ENCODE data around the gene KIAA0586. TPM values are rescaled to one million over a fixed set of nuclear protein-coding genes. Genes with fewer than 3 reads are reported as not detected.

Gene KIAA0586
- total RNA-seq, 1 donor, result 17.7 TPM

GRCh38 chr14:58541633-58542022 is 114.1 kb downstream of the KIAA0586 start:
- Histone ChIP-seq H3K27ac (ENCODE audit: low read depth, low read length) (no peak overlapping the region), H3K4me2 (ENCODE audit: insufficient read depth, low read length) (no peak overlapping the region), H3K36me3 (ENCODE audit: insufficient read depth, low read length) (no peaks in the 10 kb centered on the region), H3K79me2 (ENCODE audit: insufficient read depth, low read length) (no peaks in the 10 kb centered on the region), H2AFZ (ENCODE audit: low read length) (no peak overlapping the region), H3K9me3 (ENCODE audit: low read depth, low read length) (no peaks in the 10 kb centered on the region), H4K20me1 (ENCODE audit: insufficient read depth, low read length) (no peaks in the 10 kb centered on the region), H3K27me3 (ENCODE audit: insufficient read depth, low read length) (no peaks in the 10 kb centered on the region), H3K4me1 (ENCODE audit: insufficient read depth, low read length) (peaks cover 4% of the 10 kb centered on the region), H3K4me3 (ENCODE audit: insufficient read depth, low read length) (no peak overlapping the region)
- TF ChIP-seq, protein P1, sequence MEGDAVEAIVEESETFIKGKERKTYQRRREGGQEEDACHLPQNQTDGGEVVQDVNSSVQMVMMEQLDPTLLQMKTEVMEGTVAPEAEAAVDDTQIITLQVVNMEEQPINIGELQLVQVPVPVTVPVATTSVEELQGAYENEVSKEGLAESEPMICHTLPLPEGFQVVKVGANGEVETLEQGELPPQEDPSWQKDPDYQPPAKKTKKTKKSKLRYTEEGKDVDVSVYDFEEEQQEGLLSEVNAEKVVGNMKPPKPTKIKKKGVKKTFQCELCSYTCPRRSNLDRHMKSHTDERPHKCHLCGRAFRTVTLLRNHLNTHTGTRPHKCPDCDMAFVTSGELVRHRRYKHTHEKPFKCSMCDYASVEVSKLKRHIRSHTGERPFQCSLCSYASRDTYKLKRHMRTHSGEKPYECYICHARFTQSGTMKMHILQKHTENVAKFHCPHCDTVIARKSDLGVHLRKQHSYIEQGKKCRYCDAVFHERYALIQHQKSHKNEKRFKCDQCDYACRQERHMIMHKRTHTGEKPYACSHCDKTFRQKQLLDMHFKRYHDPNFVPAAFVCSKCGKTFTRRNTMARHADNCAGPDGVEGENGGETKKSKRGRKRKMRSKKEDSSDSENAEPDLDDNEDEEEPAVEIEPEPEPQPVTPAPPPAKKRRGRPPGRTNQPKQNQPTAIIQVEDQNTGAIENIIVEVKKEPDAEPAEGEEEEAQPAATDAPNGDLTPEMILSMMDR (IDR thresholded peaks at IDR 0.05; ENCODE audit: extremely low read depth, low read depth, low read length), result no peak
- no peak for DNase-seq (ENCODE audit: insufficient read length, low spot score, missing footprints)

GRCh38 chr14:58543253-58543652 is 115.7 kb downstream of the KIAA0586 start:
- TF ChIP-seq, protein P1 (IDR thresholded peaks at IDR 0.05; ENCODE audit: extremely low read depth, low read depth, low read length), result no peak
- no peaks in the 10 kb centered on the region for H3K27me3 ChIP-seq (ENCODE audit: insufficient read depth, low read length)
- H3K27ac ChIP-seq (ENCODE audit: low read depth, low read length), result no peak overlapping the region

DNA sequence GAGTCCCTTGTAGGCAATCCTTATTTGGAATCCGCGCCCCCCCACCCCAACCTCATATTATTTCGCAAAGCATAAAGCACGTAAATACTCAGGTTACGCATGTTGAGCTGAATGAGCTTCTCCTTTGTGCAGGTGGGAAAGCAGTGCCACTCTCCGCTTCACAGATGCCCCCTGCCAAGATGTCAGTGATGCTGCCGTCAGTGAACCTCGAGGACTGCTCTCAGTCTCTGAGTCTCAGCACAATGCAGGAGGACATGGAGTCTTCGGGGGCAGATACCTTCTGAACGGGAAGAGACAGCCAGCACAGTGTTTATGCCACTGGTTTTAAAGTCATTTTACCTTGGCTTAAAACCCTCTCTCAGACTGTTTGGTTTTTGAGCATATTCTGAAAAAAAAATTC is 120.1 kb downstream of the KIAA0586 start:
- Histone ChIP-seq H3K4me3 (ENCODE audit: insufficient read depth, low read length) (no peak overlapping the region), H2AFZ (ENCODE audit: low read length) (no peak overlapping the region), H4K20me1 (ENCODE audit: insufficient read depth, low read length) (no peaks in the 10 kb centered on the region), H3K27ac (ENCODE audit: low read depth, low read length) (no peak overlapping the region), H3K4me2 (ENCODE audit: insufficient read depth, low read length) (no peak overlapping the region), H3K9me3 (ENCODE audit: low read depth, low read length) (no peaks in the 10 kb centered on the region), H3K27me3 (ENCODE audit: insufficient read depth, low read length) (no peaks in the 10 kb centered on the region), H3K79me2 (ENCODE audit: insufficient read depth, low read length) (no peaks in the 10 kb centered on the region), H3K36me3 (ENCODE audit: insufficient read depth, low read length) (no peaks in the 10 kb centered on the region), H3K4me1 (ENCODE audit: insufficient read depth, low read length) (no peaks in the 10 kb centered on the region)
- no peak for DNase-seq (ENCODE audit: insufficient read length, low spot score, missing footprints)
- TF ChIP-seq, protein P1 (IDR thresholded peaks at IDR 0.05; ENCODE audit: extremely low read depth, low read depth, low read length), result no peak

More at GRCh38 chr14:58543253-58543652, 115.7 kb downstream of the KIAA0586 start:
- peaks cover 4% of the 10 kb centered on the region for H3K4me1 ChIP-seq (ENCODE audit: insufficient read depth, low read length)
- no peaks in the 10 kb centered on the region for H3K9me3 ChIP-seq (ENCODE audit: low read depth, low read length)
- H4K20me1 ChIP-seq (ENCODE audit: insufficient read depth, low read length), result no peaks in the 10 kb centered on the region
- DNase-seq (ENCODE audit: insufficient read length, low spot score, missing footprints), result no peak
- no peak overlapping the region for H3K4me3 ChIP-seq (ENCODE audit: insufficient read depth, low read length)
- H3K36me3 ChIP-seq (ENCODE audit: insufficient read depth, low read length), result no peaks in the 10 kb centered on the region
- no peaks in the 10 kb centered on the region for H3K79me2 ChIP-seq (ENCODE audit: insufficient read depth, low read length)
- no peak overlapping the region for H2AFZ ChIP-seq (ENCODE audit: low read length)
- no peak overlapping the region for H3K4me2 ChIP-seq (ENCODE audit: insufficient read depth, low read length)

GRCh38 chr14:58549105-58549757 is 121.7 kb downstream of the KIAA0586 start:
- Histone ChIP-seq H3K27ac (ENCODE audit: low read depth, low read length) (no peak overlapping the region), H3K27me3 (ENCODE audit: insufficient read depth, low read length) (no peaks in the 10 kb centered on the region), H3K4me3 (ENCODE audit: insufficient read depth, low read length) (no peak overlapping the region), H3K4me1 (ENCODE audit: insufficient read depth, low read length) (no peaks in the 10 kb centered on the region), H3K9me3 (ENCODE audit: low read depth, low read length) (no peaks in the 10 kb centered on the region), H3K36me3 (ENCODE audit: insufficient read depth, low read length) (no peaks in the 10 kb centered on the region), H4K20me1 (ENCODE audit: insufficient read depth, low read length) (no peaks in the 10 kb centered on the region), H3K79me2 (ENCODE audit: insufficient read depth, low read length) (no peaks in the 10 kb centered on the region), H2AFZ (ENCODE audit: low read length) (no peak overlapping the region), H3K4me2 (ENCODE audit: insufficient read depth, low read length) (no peak overlapping the region)
- no peak for DNase-seq (ENCODE audit: insufficient read length, low spot score, missing footprints)
- TF ChIP-seq, protein P1 (IDR thresholded peaks at IDR 0.05; ENCODE audit: extremely low read depth, low read depth, low read length), result no peak

All from osteoblast (primary cell).